ENCODE results near the gene NBEAL1.
"Not testable (repeated sequence)": the region's sequence is repeated elsewhere in the genome, so short reads cannot be mapped to it uniquely, and the experiment has no call there.

Gene NBEAL1

GRCh38 chr2:202990501-202990900 lies 24.2 kb upstream of the NBEAL1 start:
- in situ Hi-C loops (cut with HindIII; ENCODE audit: low pct_ligation_motif_present, low sequenced_read_pairs): no loop called here

GRCh38 chr2:202997113-202997512 lies 17.6 kb upstream of the NBEAL1 start:
- in situ Hi-C loops (cut with HindIII; ENCODE audit: low pct_ligation_motif_present, low sequenced_read_pairs); H3K27me3 ChIP-seq (replicated peaks); H3K4me3 ChIP-seq (ENCODE audit: low read depth, low read length); H3K27ac ChIP-seq; DNase-seq; H3K36me3 ChIP-seq (replicated peaks): not testable (repeated sequence)

More at GRCh38 chr2:202990501-202990900, 24.2 kb upstream of the NBEAL1 start:
- Histone ChIP-seq H3K27ac (no peak overlapping the region), H3K4me3 (ENCODE audit: low read depth, low read length) (no peak overlapping the region), H3K36me3 (replicated peaks) (no peaks in the 10 kb centered on the region), H3K27me3 (replicated peaks) (no peaks in the 10 kb centered on the region)
- no peak for DNase-seq
- TF ChIP-seq CTCF (IDR thresholded peaks at IDR 0.05; ENCODE audit: low read depth, low read length, missing control alignments): no peak

GRCh38 chr2:203002054-203002821 lies 12.4 kb upstream of the NBEAL1 start:
- in situ Hi-C loops (cut with HindIII; ENCODE audit: low pct_ligation_motif_present, low sequenced_read_pairs): no loop called here

GRCh38 chr2:203003716-203004115 lies 11.0 kb upstream of the NBEAL1 start:
- H3K4me3 ChIP-seq (ENCODE audit: low read depth, low read length): no peak overlapping the region
- TF ChIP-seq CTCF (IDR thresholded peaks at IDR 0.05; ENCODE audit: low read depth, low read length, missing control alignments): no peak
- in situ Hi-C loops (cut with HindIII; ENCODE audit: low pct_ligation_motif_present, low sequenced_read_pairs): no loop called here
- no peak for DNase-seq
- H3K27ac ChIP-seq: no peak overlapping the region
- no peaks in the 10 kb centered on the region for H3K27me3 ChIP-seq (replicated peaks)
- no peaks in the 10 kb centered on the region for H3K36me3 ChIP-seq (replicated peaks)

More at GRCh38 chr2:203002054-203002821, 12.4 kb upstream of the NBEAL1 start:
- no peak overlapping the region for H3K27ac ChIP-seq
- TF ChIP-seq CTCF (IDR thresholded peaks at IDR 0.05; ENCODE audit: low read depth, low read length, missing control alignments): no peak
- no peaks in the 10 kb centered on the region for H3K27me3 ChIP-seq (replicated peaks)
- H3K36me3 ChIP-seq (replicated peaks): no peaks in the 10 kb centered on the region
- no peak overlapping the region for H3K4me3 ChIP-seq (ENCODE audit: low read depth, low read length)
- no peak for DNase-seq

GRCh38 chr2:203016716-203017115 lies 2.0 kb downstream of the NBEAL1 start:
- Histone ChIP-seq H3K27ac (no peak overlapping the region), H3K4me3 (ENCODE audit: low read depth, low read length) (peak overlapping the region; percentile 30), H3K27me3 (replicated peaks) (no peaks in the 10 kb centered on the region), H3K36me3 (replicated peaks) (no peaks in the 10 kb centered on the region)
- TF ChIP-seq CTCF (IDR thresholded peaks at IDR 0.05; ENCODE audit: low read depth, low read length, missing control alignments): no peak
- in situ Hi-C loops (cut with HindIII; ENCODE audit: low pct_ligation_motif_present, low sequenced_read_pairs): no loop called here
- no peak for DNase-seq

GRCh38 chr2:203018181-203018580 lies 3.5 kb downstream of the NBEAL1 start:
- in situ Hi-C loops (cut with HindIII; ENCODE audit: low pct_ligation_motif_present, low sequenced_read_pairs): no loop called here
- Histone ChIP-seq H3K36me3 (replicated peaks) (no peaks in the 10 kb centered on the region), H3K27me3 (replicated peaks) (no peaks in the 10 kb centered on the region), H3K4me3 (ENCODE audit: low read depth, low read length) (peak overlapping the region; percentile 21), H3K27ac (no peak overlapping the region)
- TF ChIP-seq CTCF (IDR thresholded peaks at IDR 0.05; ENCODE audit: low read depth, low read length, missing control alignments): no peak
- DNase-seq: no peak

Measured in brain microvascular endothelial cell (primary cell).